Activated CD4-positive, alpha-beta T cell treated with anti-CD3 and anti-CD28 coated beads, Interleukin-2, amount 50 U/mL, for 24 hours (primary cell): ENCODE measurements around the gene AMBN.

Experiments used
- DNase-seq, 2 donors: peaks; one replicate each; pipeline ENCODE4 v3.0.0-alpha.2; 2020; ENCODE audit warnings: low read depth in 1 of 2, low spot score in 1 of 2

AMBN gene

GRCh38 chr4:70591955-70592582, at the start of gene AMBN:
TSS of gene AMBN (plus strand) at chr4:70592256. CDS start at chr4:70592359, 103 bp downstream.
- DNase-seq, result no peak

- no peak for DNase-seq
These were observed 47.7 kb upstream of the AMBN start for GRCh38 chr4:70544279-70544868.

- no peak for DNase-seq
These were observed 35.2 kb upstream of the AMBN start for GRCh38 chr4:70556856-70557255.

GRCh38 chr4:70559211-70559830, 32.7 kb upstream of the AMBN start:
- peak in 1 of 2 donors; percentile 13 for DNase-seq

- no peak for DNase-seq
These were observed 32.1 kb upstream of the AMBN start for GRCh38 chr4:70559924-70560323.

GRCh38 chr4:70564033-70564432, 28.0 kb upstream of the AMBN start:
- no peak for DNase-seq

- no peak for DNase-seq
These were observed 21.3 kb upstream of the AMBN start for GRCh38 chr4:70570796-70571195.

- DNase-seq, result no peak
These were observed 20.3 kb upstream of the AMBN start for GRCh38 chr4:70571772-70572171.

- no peak for DNase-seq
These were observed 16.1 kb upstream of the AMBN start for GRCh38 chr4:70575964-70576363.

- no peak for DNase-seq
These were observed 14.7 kb upstream of the AMBN start for GRCh38 chr4:70577220-70577927.

- DNase-seq, result no peak
These were observed 10.1 kb upstream of the AMBN start for GRCh38 chr4:70581980-70582379.

- DNase-seq, result no peak
These were observed 7.9 kb upstream of the AMBN start for GRCh38 chr4:70583952-70584834.

GRCh38 chr4:70586841-70587240, 5.2 kb upstream of the AMBN start:
- no peak for DNase-seq

GRCh38 chr4:70589785-70590184, 2.3 kb upstream of the AMBN start:
- no peak for DNase-seq

- DNase-seq, result no peak
These were observed 2.1 kb downstream of the AMBN start for GRCh38 chr4:70594196-70594595.

- DNase-seq, result no peak
These were observed 8.2 kb downstream of the AMBN start for GRCh38 chr4:70600305-70600704.

GRCh38 chr4:70600977-70601376, 8.9 kb downstream of the AMBN start:
- no peak for DNase-seq

- peak; percentile 18 to 47 for DNase-seq
These were observed 9.5 kb downstream of the AMBN start for GRCh38 chr4:70601422-70602039.

GRCh38 chr4:70603856-70604255, 11.8 kb downstream of the AMBN start:
- DNase-seq, result no peak

- DNase-seq, result no peak
These were observed 14.4 kb downstream of the AMBN start for GRCh38 chr4:70606459-70606858.
